Muscle of leg (tissue), 11 donors: ENCODE data around the gene ZNF385A. TPM values are rescaled to one million over a fixed set of nuclear protein-coding genes. Genes with fewer than 3 reads are reported as not detected.
A peak's percentile ranks its signal among the peaks of the same experiment; 100 is the strongest.
"Not testable (repeated sequence)": the region's sequence is repeated elsewhere in the genome, so short reads cannot be mapped to it uniquely, and the experiment has no call there.

Experiments used
- DNase-seq: peaks from one replicate; pipeline ENCODE4 v3.0.0; 2013
- H3K27ac ChIP-seq: one replicate; pipeline ENCODE4 v1.5.1; 2013; ENCODE audit warnings: mild to moderate bottlenecking, low read length, control low read depth
- H3K27me3 ChIP-seq: one replicate; pipeline ENCODE4 v1.6.1; 2013; ENCODE audit warnings: low read length; ENCODE audit not compliant: control insufficient read depth, insufficient read depth
- H3K36me3 ChIP-seq: one replicate; pipeline ENCODE4 v1.6.1; 2013; ENCODE audit warnings: low read length; ENCODE audit not compliant: control insufficient read depth, insufficient read depth
- H3K4me1 ChIP-seq: one replicate; pipeline ENCODE4 v1.6.1; 2013; ENCODE audit warnings: low read length; ENCODE audit not compliant: control insufficient read depth, insufficient read depth
- H3K4me3 ChIP-seq: one replicate; pipeline ENCODE4 v1.5.1; 2013; ENCODE audit warnings: low read length, control low read depth
- H3K9me3 ChIP-seq: replicated peaks from 2 replicates; pipeline ENCODE4 v1.6.1; 2013; ENCODE audit warnings: low read depth, low read length; ENCODE audit not compliant: control insufficient read depth
- WGBS: methylation state at CpG from one replicate; pipeline ENCODE4 v1.1.5; 2013; ENCODE audit warnings: missing lambda C conversion rate; ENCODE audit not compliant: insufficient coverage; 5-methylcytosine and 5-hydroxymethylcytosine counted together
- polyA plus RNA-seq, 8 donors: library from polyadenylated mRNA; unstranded; fragments of 120-200 nt; gene quantifications; one replicate each; pipeline versions ENCODE4 v1.2.1 to v1.2.3, GENCODE V29; 2013; ENCODE audit warnings: inconsistent platforms in 1 of 8, low replicate concordance in 1 of 8; ENCODE audit not compliant: insufficient read length in 8 of 8, insufficient read depth in 1 of 8
- total RNA-seq: library from RNA; stranded (reverse); fragments of 120-200 nt; gene quantifications from one replicate; pipeline ENCODE4 v1.2.4, GENCODE V29; 2013

The ZNF385A gene
- total and polyA plus RNA-seq, 9 donors = 2.7 to 23.8 (median 13.0) TPM

DNA sequence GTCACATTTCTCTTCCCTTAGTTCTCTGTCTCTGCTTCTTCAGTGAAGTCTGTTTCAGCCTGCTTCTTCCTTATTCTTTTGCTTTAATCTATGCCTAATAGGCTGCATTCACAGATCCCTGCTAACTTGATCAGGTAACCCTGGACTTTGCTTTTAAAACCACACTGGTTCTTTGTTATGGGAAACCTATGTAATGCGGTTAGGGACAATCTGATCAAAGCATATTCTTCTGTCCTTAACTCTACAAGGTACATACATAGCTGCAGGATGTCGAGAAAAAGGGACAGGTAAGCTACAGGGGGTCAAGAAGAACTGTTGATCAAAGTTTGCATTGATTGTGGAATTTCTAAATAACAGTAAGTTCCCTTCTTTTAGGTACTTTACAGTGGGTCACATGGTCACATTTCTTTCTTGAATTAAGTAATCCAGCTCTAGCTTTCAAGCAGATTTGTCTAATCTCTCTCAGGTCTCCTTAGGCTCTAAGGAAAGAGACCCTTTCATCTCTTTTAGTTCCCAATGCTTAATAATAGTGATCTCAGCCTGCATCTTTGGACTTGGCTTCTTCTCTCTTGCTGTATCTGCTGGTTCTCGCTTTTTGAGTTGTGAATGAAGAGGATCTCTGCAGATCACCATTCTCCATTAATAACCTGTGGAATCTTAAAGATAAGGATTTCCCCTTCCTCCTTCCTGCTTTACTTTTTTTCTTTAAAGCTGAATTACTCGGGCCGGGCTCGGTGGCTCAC lies 55.8 kb downstream of the ZNF385A start:
- Histone ChIP-seq H3K4me1 (peaks cover 28% of the 10 kb centered on the region), H3K27me3 (no peaks in the 10 kb centered on the region), H3K9me3 (no peaks in the 10 kb centered on the region), H3K27ac (no peak overlapping the region), H3K4me3 (no peak overlapping the region), H3K36me3 (peaks cover 15% of the 10 kb centered on the region)
- WGBS = 42% methylated on average over 3 of the region's 6 CpGs
- no peak for DNase-seq

DNA sequence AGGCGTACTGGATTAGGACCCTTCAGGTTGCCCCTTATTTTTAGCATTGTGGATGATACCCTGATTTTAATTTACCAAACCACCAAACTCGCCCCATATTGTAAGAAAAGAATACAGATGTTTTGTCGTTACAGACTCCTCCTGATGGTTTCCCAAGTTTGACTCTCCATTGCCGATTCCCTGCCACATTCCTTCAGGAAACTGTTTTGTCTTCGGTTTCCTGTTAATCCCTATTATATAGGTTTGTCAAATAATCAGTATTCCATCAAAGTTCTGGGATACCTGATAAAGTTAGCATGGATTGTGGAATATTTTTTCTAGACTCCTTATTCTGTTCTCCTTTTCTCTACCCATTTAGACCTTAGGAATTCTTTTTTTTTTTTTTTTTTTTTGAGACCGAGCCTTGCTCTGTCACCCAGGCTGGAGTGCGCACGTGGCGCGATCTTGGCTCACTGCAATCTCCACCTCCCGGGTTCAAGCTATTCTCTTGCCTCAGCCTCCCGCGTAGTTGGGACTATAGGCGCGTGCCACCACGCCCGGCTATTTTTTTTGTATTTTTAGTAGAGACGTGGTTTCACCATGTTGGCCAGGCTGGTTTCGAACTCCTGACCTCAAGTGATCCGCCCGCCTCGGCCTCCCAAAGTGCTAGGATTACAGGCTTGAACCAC lies 59.0 kb downstream of the ZNF385A start:
- WGBS = no CpG with 5 or more reads among the region's 22 CpGs
- not testable (repeated sequence) for H3K36me3 ChIP-seq, H3K9me3 ChIP-seq, H3K27me3 ChIP-seq, DNase-seq
- Histone ChIP-seq H3K27ac (peak overlapping the region; percentile 98), H3K4me3 (peak overlapping the region; percentile 74), H3K4me1 (peaks cover 25% of the 10 kb centered on the region)

DNA sequence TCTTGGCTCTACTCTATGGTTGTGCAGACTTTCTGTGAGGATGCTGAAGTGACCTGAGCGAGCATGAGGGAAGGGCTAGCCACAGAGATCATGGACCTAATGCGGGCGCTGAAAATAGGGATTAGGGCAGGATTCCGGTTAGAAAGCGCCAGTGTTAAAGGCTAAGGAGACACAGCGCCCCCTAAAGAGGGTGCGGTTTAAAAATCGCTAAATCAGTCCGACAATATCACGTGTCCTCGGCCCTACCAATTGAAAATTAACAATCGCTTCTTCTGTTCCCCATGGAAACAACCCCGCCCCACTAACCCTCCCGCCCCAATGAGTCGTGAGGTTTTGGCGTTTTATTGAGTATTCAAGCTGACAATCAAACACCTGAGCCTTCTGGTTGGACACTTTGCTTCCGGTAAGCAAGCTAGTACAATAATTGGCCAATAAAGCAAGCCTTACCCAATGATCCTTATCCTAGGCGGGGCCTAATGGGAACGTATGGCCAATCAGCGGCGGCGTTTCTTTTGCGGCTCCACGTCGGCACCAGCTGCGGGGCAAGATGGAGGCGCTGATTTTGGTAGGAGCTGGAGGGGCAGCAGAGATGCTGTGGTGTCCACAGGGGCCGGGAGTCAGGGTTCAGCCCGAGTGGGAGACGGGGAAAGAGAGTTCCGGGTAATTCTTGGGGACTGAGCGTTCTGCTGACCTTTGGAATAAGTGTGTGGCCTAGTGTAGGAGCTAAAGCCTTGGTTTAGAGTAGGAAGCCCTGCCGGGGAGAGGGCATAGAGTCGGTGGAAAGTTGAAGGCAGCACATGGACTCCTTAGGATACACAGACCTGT lies 59.7 kb downstream of the ZNF385A start, which contains the start of gene COPZ1:
TSS of gene COPZ1 (plus strand) at position 515 of the 825 bp plus-strand sequence. CDS start at position 548, 33 bp downstream.
- peak; percentile 100 for DNase-seq
- Histone ChIP-seq H3K9me3 (no peaks in the 10 kb centered on the region), H3K27ac (peak within 1 kb of the TSS; percentile 98), H3K27me3 (no peaks in the 10 kb centered on the region), H3K4me1 (peaks cover 17% of the 10 kb centered on the region), H3K36me3 (peaks cover 2% of the 10 kb centered on the region), H3K4me3 (peak within 1 kb of the TSS; percentile 74)
- 2% methylated on average over 13 of the region's 34 CpGs for WGBS

DNA sequence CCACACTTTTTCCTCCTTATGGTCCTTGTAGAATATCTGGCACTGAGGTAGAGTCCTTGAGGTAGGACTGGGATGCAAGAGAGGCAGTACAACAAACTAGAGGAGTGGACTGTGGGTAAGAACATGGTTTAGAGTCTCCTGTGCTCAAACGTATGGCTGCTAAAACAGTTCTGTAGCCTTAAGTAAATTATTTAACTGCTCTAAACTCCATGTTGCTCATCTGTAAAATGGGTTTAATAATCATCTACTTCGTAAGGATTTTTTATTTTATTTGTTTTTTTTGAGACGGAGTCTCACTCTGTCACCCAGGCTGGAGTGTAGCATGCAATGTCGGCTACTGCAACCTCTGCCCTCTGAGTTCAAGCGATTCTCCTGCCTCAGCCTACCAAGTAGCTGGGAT lies 63.2 kb downstream of the ZNF385A start:
- no peak overlapping the region for H3K4me3 ChIP-seq
- H3K9me3 ChIP-seq = no peaks in the 10 kb centered on the region
- no peak for DNase-seq
- H3K27ac ChIP-seq = no peak overlapping the region
- 100% methylated on average over 2 of the region's 5 CpGs for WGBS
- H3K36me3 ChIP-seq = no peaks in the 10 kb centered on the region
- no peaks in the 10 kb centered on the region for H3K27me3 ChIP-seq
- H3K4me1 ChIP-seq = peaks cover 10% of the 10 kb centered on the region

Other genes starting within 250 kb of the ZNF385A start
- gene SMUG1, start 195.7 kb downstream of the ZNF385A start, total RNA-seq = 27.4 TPM
- 10 to 100 TPM; 20.5 to 27.8 (median 23.2) TPM for gene SMUG1, start 195.7 kb downstream of the ZNF385A start, polyA plus RNA-seq
- 58.5 TPM for gene CBX5, start 104.6 kb downstream of the ZNF385A start, total RNA-seq
- 10 to 100 TPM; 57.2 to 89.1 (median 71.2) TPM for gene CBX5, start 104.6 kb downstream of the ZNF385A start, polyA plus RNA-seq
- gene HNRNPA1, start 104.0 kb downstream of the ZNF385A start, total RNA-seq = 442 TPM
- 1,000 to 10,000 TPM; 1,806 to 2,692 (median 2,167) TPM for gene HNRNPA1, start 104.0 kb downstream of the ZNF385A start, polyA plus RNA-seq
- gene NFE2, start 83.7 kb downstream of the ZNF385A start, total RNA-seq = 1.6 TPM
- 1 to 10 TPM; 1.1 to 3.3 (median 2.5) TPM for gene NFE2, start 83.7 kb downstream of the ZNF385A start, polyA plus RNA-seq
- 143 TPM for gene COPZ1, start 59.6 kb downstream of the ZNF385A start, total RNA-seq
- 100 to 1,000 TPM; 131 to 158 (median 144) TPM for gene COPZ1, start 59.6 kb downstream of the ZNF385A start, polyA plus RNA-seq
- gene GPR84, start 20.2 kb downstream of the ZNF385A start, total RNA-seq = not detected
- gene GPR84, start 20.2 kb downstream of the ZNF385A start, polyA plus RNA-seq = under 1 TPM; 0.15 to 0.27 (median 0.22) TPM
- gene ITGA5, start 34.5 kb upstream of the ZNF385A start, total RNA-seq = 70.7 TPM
- 100 to 1,000 TPM in 6 of 8 donors, 10 to 100 TPM in 2; 88.9 to 129 (median 111) TPM for gene ITGA5, start 34.5 kb upstream of the ZNF385A start, polyA plus RNA-seq
- not detected for gene GTSF1, start 88.9 kb upstream of the ZNF385A start, total RNA-seq
- gene GTSF1, start 88.9 kb upstream of the ZNF385A start, polyA plus RNA-seq = under 1 TPM in 5 of 8 donors, not detected in 3; 0.20 to 0.58 (median 0.23) TPM
- 6.3 TPM for gene NCKAP1L, start 113.0 kb upstream of the ZNF385A start, total RNA-seq
- 1 to 10 TPM; 4.2 to 7.2 (median 5.3) TPM for gene NCKAP1L, start 113.0 kb upstream of the ZNF385A start, polyA plus RNA-seq
- gene PDE1B, start 164.9 kb upstream of the ZNF385A start, total RNA-seq = 3.6 TPM
- 1 to 10 TPM; 3.5 to 5.0 (median 4.1) TPM for gene PDE1B, start 164.9 kb upstream of the ZNF385A start, polyA plus RNA-seq
- gene PPP1R1A, start 203.9 kb upstream of the ZNF385A start, total RNA-seq = 17.6 TPM
- gene PPP1R1A, start 203.9 kb upstream of the ZNF385A start, polyA plus RNA-seq = 10 to 100 TPM; 23.1 to 64.6 (median 45.3) TPM